Right lobe of liver (tissue), 4 donors: ENCODE results near the gene NLRP9.

Source experiments
- POLR2A ChIP-seq: fragments of 450-650 bp; IDR thresholded peaks from one replicate; pipeline ENCODE4 v1.6.1; 2017; ENCODE audit warnings: antibody characterized with exemption, mild to moderate bottlenecking
- TF ChIP-seq, protein P1 (sequence below), 4 donors: fragments of 200-600 bp in 3 of 4; fragments of 450-650 bp in 1 of 4; IDR thresholded peaks; one replicate each; pipeline versions ENCODE4 v1.5.1 to v1.8.0; 2016 to 2022; ENCODE audit warnings: antibody characterized with exemption in 4 of 4, mild to moderate bottlenecking in 2 of 4
- donor health status: DM: no; HTN: no; CAD: no.
- donor health status: DM: no; HTN: no; CAD: no.
- donor health status: DM: no; HTN: yes; CAD: no.

DNA sequence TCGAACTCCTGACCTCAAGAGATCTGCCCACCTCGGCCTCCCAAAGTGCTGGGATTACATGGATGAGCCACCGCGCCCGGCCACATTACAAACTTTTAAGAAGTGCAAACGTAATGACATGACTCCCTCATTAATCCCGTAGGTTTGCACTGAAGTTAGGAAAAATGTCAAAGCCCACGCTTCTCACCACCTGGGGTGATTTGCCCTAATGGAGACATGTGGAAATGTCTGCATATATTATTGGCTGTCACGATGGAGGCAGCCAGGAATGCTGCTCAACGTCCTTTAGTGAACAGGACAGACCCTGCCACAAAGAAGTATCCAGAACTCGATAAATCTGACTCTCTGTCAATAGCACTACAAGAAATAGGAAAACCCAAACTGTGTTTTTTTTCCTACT, 21.0 kb downstream of the NLRP9 start:
- TF ChIP-seq, protein P1, sequence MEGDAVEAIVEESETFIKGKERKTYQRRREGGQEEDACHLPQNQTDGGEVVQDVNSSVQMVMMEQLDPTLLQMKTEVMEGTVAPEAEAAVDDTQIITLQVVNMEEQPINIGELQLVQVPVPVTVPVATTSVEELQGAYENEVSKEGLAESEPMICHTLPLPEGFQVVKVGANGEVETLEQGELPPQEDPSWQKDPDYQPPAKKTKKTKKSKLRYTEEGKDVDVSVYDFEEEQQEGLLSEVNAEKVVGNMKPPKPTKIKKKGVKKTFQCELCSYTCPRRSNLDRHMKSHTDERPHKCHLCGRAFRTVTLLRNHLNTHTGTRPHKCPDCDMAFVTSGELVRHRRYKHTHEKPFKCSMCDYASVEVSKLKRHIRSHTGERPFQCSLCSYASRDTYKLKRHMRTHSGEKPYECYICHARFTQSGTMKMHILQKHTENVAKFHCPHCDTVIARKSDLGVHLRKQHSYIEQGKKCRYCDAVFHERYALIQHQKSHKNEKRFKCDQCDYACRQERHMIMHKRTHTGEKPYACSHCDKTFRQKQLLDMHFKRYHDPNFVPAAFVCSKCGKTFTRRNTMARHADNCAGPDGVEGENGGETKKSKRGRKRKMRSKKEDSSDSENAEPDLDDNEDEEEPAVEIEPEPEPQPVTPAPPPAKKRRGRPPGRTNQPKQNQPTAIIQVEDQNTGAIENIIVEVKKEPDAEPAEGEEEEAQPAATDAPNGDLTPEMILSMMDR (IDR thresholded peaks at IDR 0.05): no peak
- TF ChIP-seq POLR2A: no peak
